Mammary epithelial cell (primary cell): Measurements from ENCODE around the gene GNAS-AS1.

Experiments used
- CTCF ChIP-seq, 2 donors: IDR thresholded peaks in 1 of 2; conservative IDR thresholded peaks in 1 of 2; 2 replicates each; pipeline ENCODE4 v1.5.1; 2011 to 2012; ENCODE audit warnings: inconsistent platforms in 2 of 2, low read length in 2 of 2, mild to moderate bottlenecking in 2 of 2, control low read depth in 1 of 2, low read depth in 1 of 2; ENCODE audit not compliant: insufficient read depth in 1 of 2; ENCODE audit errors: extremely low read depth in 1 of 2
- EZH2 ChIP-seq: IDR thresholded peaks from 2 replicates; pipeline ENCODE4 v1.6.1; 2012; ENCODE audit warnings: low read length, inconsistent platforms, borderline replicate concordance

DNA sequence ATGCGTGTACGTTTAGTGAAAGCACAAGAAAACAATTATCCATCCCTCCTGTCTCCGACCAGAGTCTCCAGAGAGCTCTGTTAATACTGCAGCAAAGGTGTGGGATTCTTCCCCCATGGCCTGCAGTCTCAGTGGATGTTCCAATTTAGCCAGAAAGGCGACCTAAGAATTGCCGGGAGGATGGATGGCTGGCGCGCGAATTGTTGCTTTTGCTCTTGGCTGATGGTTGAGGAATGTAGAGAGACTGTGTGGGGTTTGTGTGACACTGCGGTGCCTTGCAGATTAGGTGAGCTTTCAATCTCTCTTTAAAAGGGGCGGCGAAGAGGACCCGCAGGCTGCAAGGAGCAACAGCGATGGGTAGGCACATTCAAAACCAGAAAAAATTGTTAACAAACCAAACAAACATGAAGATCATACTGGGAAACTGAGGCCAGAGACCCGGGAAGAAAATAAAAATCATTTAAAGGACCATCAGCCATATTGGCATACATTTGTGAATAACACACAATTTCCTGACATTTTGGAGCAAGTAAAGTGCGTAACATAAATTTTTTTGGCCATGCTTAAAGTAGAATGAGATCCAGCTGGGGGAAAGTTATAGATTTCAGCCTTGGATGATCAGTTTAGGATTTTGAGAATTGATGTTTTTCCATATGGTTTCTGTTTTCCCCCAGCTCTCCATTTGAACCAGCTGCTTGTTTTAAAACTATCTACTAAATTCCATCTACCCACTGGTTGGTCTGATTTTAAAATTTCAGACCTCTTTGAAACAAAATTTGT lies 48.1 kb upstream of the GNAS-AS1 start:
- TF ChIP-seq CTCF (conservative IDR thresholded peaks at IDR 0.05 in 1 of 2, IDR thresholded peaks at IDR 0.05 in 1 of 2; ENCODE audit: extremely low read depth in 1 of 2, insufficient read depth in 1 of 2, low read depth in 1 of 2, low read length in 2 of 2) (no peak), EZH2 (no peak)
